Loucy (cell line): ENCODE data around the gene OR6C70.

Experiments
- H2AFZ ChIP-seq: fragments of 200-600 bp; sonication (generic); 2 replicates; pipeline ENCODE4 v1.6.0; 2016; ENCODE audit warnings: antibody characterized with exemption, mild to moderate bottlenecking, low read length, moderate library complexity
- H3F3A ChIP-seq: fragments of 200-600 bp; 2 replicates; pipeline ENCODE4 v1.6.0; 2016; ENCODE audit warnings: antibody characterized with exemption, low read depth, mild to moderate bottlenecking
- H3K27me3 ChIP-seq: fragments of 200-600 bp; sonication (generic); 2 replicates; pipeline ENCODE4 v1.6.1; 2014; ENCODE audit warnings: low read length, mild to moderate bottlenecking; ENCODE audit not compliant: insufficient read depth, poor library complexity, severe bottlenecking
- H3K36me3 ChIP-seq: fragments of 200-600 bp; sonication (generic); 2 replicates; pipeline ENCODE4 v1.6.1; 2016; ENCODE audit warnings: low read length; ENCODE audit not compliant: insufficient read depth
- H3K4me1 ChIP-seq: fragments of 200-600 bp; sonication (generic); 2 replicates; pipeline ENCODE4 v1.5.1; 2014; ENCODE audit warnings: low read length, mild to moderate bottlenecking; ENCODE audit not compliant: insufficient read depth, poor library complexity, severe bottlenecking
- H3K4me2 ChIP-seq: fragments of 200-600 bp; sonication (generic); 2 replicates; pipeline ENCODE4 v1.6.0; 2014; ENCODE audit warnings: antibody characterized with exemption, low read length, low read depth, mild to moderate bottlenecking; ENCODE audit not compliant: poor library complexity, severe bottlenecking
- H3K4me3 ChIP-seq: fragments of 200-600 bp; sonication (generic); 2 replicates; pipeline ENCODE4 v1.5.1; 2014; ENCODE audit warnings: low read length, mild to moderate bottlenecking, mixed read lengths; ENCODE audit not compliant: poor library complexity, severe bottlenecking
- H3K79me2 ChIP-seq: fragments of 200-600 bp; sonication (generic); 2 replicates; pipeline ENCODE4 v1.6.1; 2014; ENCODE audit warnings: low read length; ENCODE audit not compliant: insufficient read depth
- H3K9ac ChIP-seq: fragments of 200-600 bp; sonication (generic); 2 replicates; pipeline ENCODE4 v1.6.0; 2014; ENCODE audit warnings: mild to moderate bottlenecking, low read depth, low read length, moderate library complexity; ENCODE audit not compliant: poor library complexity, severe bottlenecking
- H3K9me2 ChIP-seq: fragments of 200-600 bp; sonication (generic); replicated peaks from 2 replicates; pipeline ENCODE4 v1.6.1; 2016; ENCODE audit warnings: low read depth, low read length, mixed read lengths
- H3K9me3 ChIP-seq: fragments of 200-600 bp; sonication (generic); 2 replicates; pipeline ENCODE4 v1.6.1; 2014; ENCODE audit warnings: mild to moderate bottlenecking, antibody characterized with exemption, low read length, low read depth; ENCODE audit not compliant: insufficient read depth
- H4K20me1 ChIP-seq: fragments of 200-600 bp; sonication (generic); 2 replicates; pipeline ENCODE4 v1.6.0; 2014; ENCODE audit warnings: antibody characterized with exemption, low read length, mild to moderate bottlenecking; ENCODE audit not compliant: insufficient read depth, poor library complexity, severe bottlenecking
- CTCF ChIP-seq: fragments of 200-600 bp; sonication (generic); conservative IDR thresholded peaks from 2 replicates; pipeline ENCODE4 v1.5.1; 2014; ENCODE audit warnings: mild to moderate bottlenecking, antibody characterized with exemption, low read length
- EZH2phosphoT487 ChIP-seq: fragments of 200-600 bp; IDR thresholded peaks from 2 replicates; pipeline ENCODE4 v1.6.1; 2018; ENCODE audit warnings: antibody characterized with exemption, mild to moderate bottlenecking, moderate library complexity, borderline replicate concordance

The OR6C70 gene

DNA sequence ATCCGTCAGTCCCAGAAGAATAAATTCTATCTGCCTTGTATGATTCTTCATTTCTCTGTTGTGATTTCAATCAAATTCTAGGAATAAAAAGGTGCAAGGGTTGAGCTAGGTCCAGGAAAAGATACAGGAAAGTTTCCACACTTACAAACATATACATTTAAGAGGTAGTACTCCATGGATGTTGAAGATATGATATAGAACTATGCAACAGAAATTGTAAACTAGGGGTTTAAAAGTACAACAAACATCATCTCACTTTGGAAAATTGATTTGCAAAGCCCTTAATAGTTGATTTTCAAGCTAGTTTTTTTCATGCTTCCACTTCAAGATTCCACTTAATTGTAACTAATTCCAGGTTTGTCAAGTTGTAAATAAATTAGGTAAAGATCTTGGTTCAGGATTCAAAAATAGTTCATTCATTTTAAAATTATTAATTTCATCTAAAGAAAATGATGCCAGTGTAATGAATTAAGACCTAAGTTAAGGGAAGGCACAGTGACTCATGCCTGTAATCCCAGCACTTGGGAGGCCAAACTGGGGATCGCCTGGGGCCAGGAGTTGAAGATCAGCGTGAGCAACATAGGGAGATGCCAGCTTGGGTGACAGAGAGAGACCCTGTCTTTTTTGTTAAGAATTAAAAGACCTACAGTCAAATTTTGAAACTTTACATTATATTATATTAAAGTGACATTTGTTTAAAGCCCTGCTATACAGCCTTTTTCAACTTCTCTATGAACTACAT is at the start of gene OR6C70:
Gene OR6C70, minus strand, starts transcription at position 51 of the 742 bp plus-strand sequence. Its CDS starts 0 bp downstream, at position 51.
- Histone ChIP-seq H3K27me3 (no peaks in the 10 kb centered on the region), H3K4me3 (no peak within 1 kb of the TSS), H3K36me3 (no peaks in the 10 kb centered on the region), H2AFZ (no peak within 1 kb of the TSS), H3F3A (no peaks in the 10 kb centered on the region), H3K4me1 (no peaks in the 10 kb centered on the region), H3K79me2 (no peaks in the 10 kb centered on the region), H3K9me2 (no peaks in the 10 kb centered on the region), H3K4me2 (no peak within 1 kb of the TSS), H3K9me3 (no peaks in the 10 kb centered on the region), H4K20me1 (no peaks in the 10 kb centered on the region), H3K9ac (no peak within 1 kb of the TSS)
- no peak for TF ChIP-seq CTCF

GRCh38 chr12:55516391-55516790 is 46.5 kb upstream of the OR6C70 start:
- no peaks in the 10 kb centered on the region for H3K4me1 ChIP-seq
- no peak overlapping the region for H3K4me3 ChIP-seq
- H3K9me2 ChIP-seq: no peaks in the 10 kb centered on the region
- no peaks in the 10 kb centered on the region for H3K27me3 ChIP-seq
- H2AFZ ChIP-seq: no peak overlapping the region
- no peaks in the 10 kb centered on the region for H3F3A ChIP-seq
- no peaks in the 10 kb centered on the region for H3K36me3 ChIP-seq
- no peaks in the 10 kb centered on the region for H3K79me2 ChIP-seq
- H3K4me2 ChIP-seq: no peak overlapping the region
- H4K20me1 ChIP-seq: no peaks in the 10 kb centered on the region
- TF ChIP-seq EZH2phosphoT487: no peak
- H3K9me3 ChIP-seq: no peaks in the 10 kb centered on the region; the same call in 1 of the 2 replicates
- H3K9ac ChIP-seq: no peak overlapping the region

- Histone ChIP-seq H3K4me1 (no peaks in the 10 kb centered on the region), H3K4me2 (no peak overlapping the region), H3F3A (no peaks in the 10 kb centered on the region), H3K9me2 (no peaks in the 10 kb centered on the region), H2AFZ (no peak overlapping the region), H3K36me3 (no peaks in the 10 kb centered on the region), H3K79me2 (no peaks in the 10 kb centered on the region), H3K4me3 (no peak overlapping the region), H3K27me3 (no peaks in the 10 kb centered on the region), H3K9me3 (no peaks in the 10 kb centered on the region; the same call in 1 of the 2 replicates), H4K20me1 (no peaks in the 10 kb centered on the region), H3K9ac (no peak overlapping the region)
- TF ChIP-seq CTCF (peak; percentile 36; the same call in 1 of the 2 replicates), EZH2phosphoT487 (no peak)
Observed at GRCh38 chr12:55515696-55516095, 45.8 kb upstream of the OR6C70 start.

DNA sequence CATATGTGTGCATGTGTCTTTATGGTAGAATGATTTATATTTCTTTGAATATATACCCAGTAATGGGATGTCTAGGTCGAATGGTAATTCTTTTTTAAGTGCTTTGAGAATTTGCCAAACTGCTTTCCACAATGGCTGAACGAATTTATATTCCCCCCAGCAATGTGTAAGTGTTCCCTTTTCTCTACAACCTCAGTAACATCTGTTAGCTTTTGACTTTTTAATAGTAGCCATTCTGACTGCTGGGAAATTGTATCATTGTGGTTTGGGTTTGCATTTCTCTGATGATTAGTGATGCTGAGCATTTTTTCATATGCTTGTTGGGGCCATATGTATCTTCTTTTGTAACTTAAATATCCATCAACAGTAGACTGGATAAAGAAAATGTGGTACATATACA is 31.7 kb upstream of the OR6C70 start:
- no peak overlapping the region for H3K4me2 ChIP-seq
- TF ChIP-seq CTCF (no peak), EZH2phosphoT487 (no peak)
- H3K9ac ChIP-seq: no peak overlapping the region
- H2AFZ ChIP-seq: no peak overlapping the region
- H3K9me2 ChIP-seq: no peaks in the 10 kb centered on the region
- no peaks in the 10 kb centered on the region for H3K79me2 ChIP-seq
- H3K4me3 ChIP-seq: no peak overlapping the region
- H3F3A ChIP-seq: no peaks in the 10 kb centered on the region
- no peaks in the 10 kb centered on the region for H3K4me1 ChIP-seq
- H3K36me3 ChIP-seq: no peaks in the 10 kb centered on the region
- H3K27me3 ChIP-seq: no peaks in the 10 kb centered on the region
- no peaks in the 10 kb centered on the region for H3K9me3 ChIP-seq
- no peaks in the 10 kb centered on the region for H4K20me1 ChIP-seq
